GM18873 (cell line): ENCODE measurements around the gene GEMIN4.
"Not testable (repeated sequence)": the region's sequence is repeated elsewhere in the genome, so short reads cannot be mapped to it uniquely, and the experiment has no call there.

ENCODE experiments used
- ATAC-seq: cut with Tn5 transposase; IDR thresholded peaks from one replicate; pipeline ENCODE4 v1.9.1; 2021; ENCODE audit warnings: mild to moderate bottlenecking, moderate library complexity, moderate number of reproducible peaks; ENCODE audit not compliant: unreplicated experiment, low FRiP score

The GEMIN4 gene

DNA sequence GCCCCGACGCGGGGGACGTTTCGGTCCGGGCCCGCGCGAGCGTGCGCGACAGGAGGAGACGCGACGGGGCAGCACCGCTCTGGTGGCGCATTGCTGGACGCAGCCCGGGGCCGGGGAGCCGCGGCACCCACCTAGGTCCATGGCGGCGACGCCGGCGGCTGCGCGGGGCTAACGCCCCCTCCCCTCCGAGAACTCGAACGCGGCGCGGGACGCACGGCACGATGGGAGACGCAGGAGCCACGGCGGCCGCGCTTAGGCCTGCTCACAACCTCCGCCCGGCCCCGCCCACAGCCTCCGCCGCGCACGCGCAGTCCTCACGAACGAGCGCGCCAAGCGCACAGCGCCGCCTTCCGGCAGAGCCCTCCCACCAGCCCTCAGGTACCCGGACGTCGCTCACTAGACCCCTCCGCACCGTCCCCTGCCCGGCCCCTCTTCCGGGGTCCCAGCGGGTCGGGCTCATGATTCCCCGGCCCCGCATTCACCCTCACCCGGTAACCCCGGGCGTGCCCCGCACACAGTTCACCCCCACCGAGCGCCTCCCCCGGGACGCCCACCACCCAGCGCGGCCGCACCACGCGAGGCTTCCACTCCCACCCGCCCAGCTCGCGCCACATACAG lies at the start of gene GEMIN4:
GEMIN4 (minus strand) TSS at position 263 of the 618 bp plus-strand sequence; CDS start at position 141, 122 bp downstream.
- ATAC-seq: peak; percentile 76

DNA sequence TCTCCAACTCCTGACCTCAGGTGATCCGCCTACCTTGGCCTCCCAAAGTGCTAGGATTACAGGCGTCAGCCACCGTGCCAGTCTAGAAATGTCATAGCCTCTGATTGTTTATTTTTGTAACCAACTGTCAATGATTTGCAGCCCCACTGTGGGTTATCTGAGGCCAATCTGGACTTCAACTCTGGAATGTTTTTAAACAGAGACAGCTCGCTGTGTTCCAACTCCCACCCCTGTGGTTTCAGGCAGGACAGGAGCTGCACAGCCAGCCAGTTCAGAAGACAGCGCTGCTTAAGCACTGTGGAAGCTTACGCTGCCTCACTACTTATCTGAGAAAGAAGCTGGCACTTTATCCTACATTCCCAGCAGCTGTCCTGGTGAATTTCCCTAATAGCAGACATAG lies 49.6 kb upstream of the GEMIN4 start:
- ATAC-seq: no peak

DNA sequence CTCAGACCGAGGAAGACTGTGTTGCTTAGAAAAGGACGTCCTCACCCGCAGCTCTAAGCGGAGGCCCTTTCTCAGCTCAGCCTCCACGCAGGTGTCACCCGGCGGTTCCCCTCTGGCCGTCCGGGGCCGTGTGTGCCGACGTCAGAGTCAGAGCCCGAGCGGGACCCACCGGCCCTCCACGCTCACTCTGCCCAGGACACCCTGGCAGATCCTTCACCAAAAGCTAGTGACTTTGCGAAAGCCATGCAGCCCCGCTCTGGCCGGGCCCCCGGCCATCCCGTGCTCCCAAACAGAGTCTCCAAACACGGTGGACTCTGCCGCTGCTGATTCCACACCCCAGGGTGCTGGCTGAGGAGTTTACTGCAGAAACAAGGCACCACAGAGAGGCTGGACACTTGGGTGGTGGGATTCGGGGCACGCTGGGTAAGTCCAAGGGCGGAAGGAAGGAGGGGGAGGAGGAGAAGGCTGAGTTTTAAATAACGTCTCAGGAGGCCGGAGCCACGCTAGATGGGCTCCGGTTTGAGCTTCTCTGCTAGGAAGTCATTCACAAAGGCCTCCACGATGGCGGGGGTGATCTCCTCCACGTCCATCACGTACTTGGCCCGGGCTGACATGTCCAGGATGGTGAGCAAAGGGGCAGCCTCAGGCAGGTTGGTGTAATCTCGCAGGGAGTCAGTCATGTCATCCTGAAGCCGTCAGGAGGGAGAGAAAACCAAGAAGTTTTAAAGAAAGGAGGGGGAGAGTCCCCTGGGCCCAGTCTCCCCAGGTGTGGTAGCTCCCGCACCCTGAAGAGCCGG lies 48.6 kb upstream of the GEMIN4 start:
- no peak for ATAC-seq

DNA sequence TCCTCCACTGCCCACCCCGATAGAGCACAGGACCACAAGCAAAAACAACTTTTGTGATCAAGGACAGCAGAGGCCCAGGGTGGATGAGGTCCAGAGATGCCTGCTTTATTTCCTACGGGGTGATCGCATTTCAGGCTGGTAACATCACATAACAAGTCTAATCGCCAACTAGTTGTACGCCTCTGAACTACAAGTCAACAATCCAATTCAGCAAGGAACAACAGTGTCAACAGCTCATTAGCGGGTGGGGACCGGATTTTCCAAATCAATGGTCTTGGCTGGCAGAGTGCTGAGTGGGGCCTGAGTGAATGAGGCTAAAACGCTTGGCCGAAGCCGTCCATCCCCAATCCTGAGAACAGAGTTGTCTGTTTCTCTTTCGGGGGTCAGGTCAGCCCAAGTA lies 47.2 kb upstream of the GEMIN4 start:
- no peak for ATAC-seq

DNA sequence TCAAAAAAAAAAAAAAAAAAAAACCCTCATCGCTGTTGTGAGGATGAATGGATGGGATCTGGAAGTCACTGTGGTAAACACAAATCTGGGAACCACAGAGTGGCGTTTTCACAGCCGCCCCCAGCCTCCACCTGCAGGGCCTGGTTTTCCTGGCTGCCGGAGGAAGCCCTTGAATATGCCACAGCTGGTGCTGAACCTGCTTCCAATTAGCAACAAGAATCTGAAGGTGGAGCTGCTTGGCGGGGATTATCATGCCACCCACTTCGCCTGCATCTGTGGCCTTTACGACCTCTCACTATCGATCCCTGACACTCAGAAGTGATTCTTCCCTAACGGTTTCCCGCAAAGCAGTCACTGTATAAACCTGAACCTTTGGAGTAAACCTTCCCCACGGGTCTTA lies 46.2 kb upstream of the GEMIN4 start:
- no peak for ATAC-seq

DNA sequence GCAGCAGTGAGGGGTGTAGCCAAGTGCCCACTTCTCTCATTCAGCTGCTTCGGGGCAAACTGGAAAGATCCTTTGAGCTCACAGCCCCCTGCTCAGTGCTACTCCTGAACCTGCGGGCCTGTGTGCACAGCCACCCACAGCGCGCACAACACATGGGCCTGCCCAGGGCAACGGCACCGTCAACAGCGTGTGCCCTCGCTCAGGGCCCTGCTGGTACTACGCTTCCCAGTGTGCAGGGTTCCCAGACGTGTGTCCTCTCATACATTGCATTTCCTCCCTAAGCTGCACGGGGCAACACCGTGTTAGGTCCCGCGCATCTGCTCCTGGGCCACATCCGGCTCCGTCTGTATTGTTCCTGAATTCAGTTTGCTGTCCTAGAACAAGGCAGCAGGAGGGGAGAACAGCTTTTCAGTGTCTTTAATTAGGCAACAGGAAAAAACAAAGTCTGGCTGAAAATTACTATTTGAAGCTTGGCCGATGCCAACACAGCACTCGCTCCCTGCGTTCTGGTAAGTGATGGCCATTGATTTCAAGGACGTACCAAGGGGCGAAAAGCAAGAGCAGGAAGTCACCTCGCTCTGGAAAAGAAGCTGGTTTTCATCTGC lies 45.3 kb upstream of the GEMIN4 start:
- ATAC-seq: no peak

DNA sequence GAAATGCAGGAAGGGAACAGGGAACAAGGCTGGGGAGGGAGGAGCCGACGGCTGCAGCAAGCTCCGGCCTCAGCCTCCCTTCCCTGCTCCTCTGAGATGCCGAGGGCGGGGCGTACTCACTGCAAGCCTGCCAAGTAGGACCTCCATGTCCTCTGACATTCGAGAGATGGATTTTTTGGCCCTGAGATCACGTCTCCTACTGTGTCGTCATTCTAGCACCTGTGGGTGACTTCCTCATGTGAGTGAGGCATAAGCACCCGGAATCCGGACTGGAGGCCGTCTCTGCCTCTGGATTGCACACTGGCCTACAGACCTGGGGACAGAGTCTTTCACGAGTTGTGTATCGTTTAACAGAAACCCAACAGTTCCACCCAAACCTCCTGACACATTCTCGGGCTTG lies 44.5 kb upstream of the GEMIN4 start:
- ATAC-seq: no peak

DNA sequence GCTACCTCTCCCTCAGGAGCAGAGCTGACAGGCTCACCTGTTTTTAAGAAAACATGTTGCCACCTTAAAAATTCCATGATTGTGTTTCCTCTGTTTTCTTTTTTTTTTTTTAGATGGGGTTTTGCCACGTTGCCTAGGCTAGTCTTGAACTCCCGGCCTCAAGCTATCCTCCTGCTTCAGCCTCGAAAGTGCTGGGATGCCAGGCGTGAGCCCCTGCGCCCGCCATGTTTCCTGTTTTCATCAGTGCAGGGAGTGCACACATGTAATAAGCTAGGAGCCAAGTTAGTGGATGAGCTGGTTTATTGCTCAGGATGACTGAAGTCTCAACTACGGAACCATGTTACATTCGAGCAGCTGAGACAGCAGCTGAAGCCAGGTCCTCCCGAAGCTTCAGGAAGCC lies 43.7 kb upstream of the GEMIN4 start:
- no peak for ATAC-seq

DNA sequence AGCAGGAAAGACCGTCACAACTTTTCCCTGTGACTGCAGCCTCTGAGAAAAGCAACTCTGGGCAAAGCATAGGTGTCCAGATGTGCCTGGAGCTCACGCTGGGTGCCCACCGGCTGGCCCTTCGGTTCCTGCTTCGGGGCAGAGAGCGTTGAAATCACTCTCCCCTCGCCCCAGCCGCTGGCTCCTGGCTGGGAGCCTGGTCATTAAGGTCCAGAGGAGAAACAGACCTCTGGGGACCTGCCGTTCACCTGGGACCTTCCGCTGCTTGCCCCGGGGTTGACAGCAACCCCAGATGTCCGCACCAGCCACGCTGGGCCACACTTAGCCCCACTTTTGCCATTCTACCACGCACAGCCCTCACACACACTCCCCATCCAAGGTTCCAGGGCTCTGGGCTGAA lies 43.2 kb upstream of the GEMIN4 start:
- no peak for ATAC-seq

DNA sequence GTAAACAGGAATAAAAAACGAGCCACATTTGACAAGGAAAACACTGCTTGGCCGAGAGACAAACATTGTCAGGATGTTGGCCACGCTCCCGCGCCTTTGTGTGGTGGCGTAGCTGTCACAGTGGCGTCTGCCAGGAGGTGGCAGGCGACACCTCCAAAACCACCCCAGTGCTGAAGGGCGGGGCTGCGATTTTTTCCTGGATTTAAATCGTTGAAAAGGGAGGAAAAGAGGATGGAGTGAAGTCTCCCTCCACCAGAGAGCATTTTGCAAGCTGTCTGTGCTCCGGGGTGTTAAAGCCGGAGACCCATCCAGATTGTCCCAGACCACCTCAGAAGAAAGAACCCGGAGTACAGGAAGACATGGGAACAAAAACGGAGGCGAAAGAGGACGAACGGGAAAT lies 42.8 kb upstream of the GEMIN4 start:
- no peak for ATAC-seq

DNA sequence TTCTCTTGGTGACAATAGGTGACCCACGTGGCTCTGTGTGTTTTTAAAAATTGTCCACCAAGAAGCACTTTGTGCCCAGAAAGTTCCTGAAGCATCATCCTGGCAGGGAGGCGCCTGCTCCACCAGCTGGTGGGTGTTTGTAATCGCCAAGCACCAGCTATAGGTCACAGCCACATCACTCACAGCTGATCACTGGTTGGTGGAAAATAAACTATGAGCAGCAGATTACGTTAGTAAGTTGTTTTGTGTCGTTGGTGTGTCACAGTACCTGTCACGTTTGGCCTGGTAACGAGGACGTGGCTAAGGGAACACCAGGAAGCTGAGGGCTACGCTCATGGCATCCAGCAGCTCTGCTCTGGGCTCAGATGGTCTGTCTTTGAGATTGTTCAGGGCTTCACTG lies 40.2 kb upstream of the GEMIN4 start:
- no peak for ATAC-seq

DNA sequence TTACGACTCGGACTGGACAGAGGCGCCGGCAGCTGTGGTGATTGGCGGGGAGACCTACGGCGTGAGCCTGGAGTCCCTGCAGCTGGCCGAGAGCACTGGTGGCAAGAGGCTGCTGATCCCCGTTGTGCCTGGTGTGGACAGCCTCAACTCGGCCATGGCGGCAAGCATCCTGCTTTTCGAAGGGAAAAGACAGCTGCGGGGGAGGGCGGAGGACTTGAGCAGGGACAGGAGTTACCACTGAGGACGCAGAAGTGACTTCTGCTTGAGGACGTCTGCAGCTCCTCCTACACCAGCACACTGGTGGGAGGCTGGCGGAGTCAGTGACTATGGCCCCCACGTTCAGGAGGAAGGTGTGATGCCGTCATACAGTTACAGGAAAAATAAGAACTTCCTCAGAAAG lies 39.8 kb upstream of the GEMIN4 start:
- no peak for ATAC-seq

DNA sequence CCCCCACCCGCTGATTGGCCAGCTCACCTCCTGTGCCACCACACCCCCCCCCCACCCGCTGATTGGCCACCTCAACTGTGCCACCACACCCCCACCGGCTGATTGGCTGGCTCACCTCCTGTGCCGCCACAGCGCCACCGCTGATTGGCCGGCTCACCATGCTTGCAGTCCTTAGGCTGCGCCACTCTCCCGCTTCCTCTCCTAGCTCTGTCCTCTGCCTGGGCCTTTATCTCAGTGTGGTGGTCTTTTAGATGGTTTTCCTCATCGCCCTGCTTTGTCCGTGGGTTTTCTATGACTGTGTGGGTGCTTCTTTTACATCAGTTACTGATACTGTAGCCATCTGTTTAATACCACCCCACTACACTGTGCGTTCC lies 38.8 kb upstream of the GEMIN4 start:
- ATAC-seq: not testable (repeated sequence)

DNA sequence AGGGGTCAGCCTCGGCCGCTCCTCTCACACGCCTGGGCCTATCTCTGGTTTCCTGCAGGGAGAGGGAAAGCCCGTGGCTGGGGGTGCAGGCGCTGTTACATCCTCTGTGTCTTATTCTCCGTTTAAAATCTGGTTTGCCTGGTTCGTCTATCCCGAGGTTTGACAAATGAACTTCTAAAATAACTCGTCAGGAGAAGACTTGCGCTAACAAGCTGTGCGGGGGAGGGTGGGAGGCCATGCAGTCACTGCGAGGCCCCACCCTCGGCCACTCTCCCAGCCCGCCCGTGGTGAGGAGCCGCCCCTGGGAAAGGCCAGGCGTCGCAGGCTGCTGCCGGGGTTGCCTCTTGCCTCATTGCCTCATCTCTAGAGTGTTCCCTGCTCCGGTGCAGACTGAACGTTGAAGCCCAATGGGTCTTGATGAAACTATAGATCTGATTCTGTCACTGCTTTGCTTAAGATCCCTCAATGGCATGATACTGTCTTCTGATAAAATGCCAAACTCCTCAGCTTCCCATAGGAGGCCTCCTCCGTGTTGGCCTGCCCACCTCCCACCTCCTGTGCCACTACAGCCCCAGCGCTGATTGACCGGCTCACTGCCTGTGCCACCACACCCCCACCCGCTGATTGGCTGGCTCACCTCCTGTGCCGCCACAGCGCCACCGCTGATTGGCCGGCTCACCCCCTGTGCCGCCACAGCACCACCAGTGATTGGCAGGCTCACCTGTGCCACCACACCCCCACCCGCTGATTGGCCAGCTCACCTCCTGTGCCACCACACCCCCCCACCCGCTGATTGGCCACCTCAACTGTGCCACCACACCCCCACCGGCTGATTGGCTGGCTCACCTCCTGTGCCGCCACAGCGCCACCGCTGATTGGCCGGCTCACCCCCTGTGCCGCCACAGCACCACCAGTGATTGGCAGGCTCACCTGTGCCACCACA lies 38.1 kb upstream of the GEMIN4 start:
- not testable (repeated sequence) for ATAC-seq

DNA sequence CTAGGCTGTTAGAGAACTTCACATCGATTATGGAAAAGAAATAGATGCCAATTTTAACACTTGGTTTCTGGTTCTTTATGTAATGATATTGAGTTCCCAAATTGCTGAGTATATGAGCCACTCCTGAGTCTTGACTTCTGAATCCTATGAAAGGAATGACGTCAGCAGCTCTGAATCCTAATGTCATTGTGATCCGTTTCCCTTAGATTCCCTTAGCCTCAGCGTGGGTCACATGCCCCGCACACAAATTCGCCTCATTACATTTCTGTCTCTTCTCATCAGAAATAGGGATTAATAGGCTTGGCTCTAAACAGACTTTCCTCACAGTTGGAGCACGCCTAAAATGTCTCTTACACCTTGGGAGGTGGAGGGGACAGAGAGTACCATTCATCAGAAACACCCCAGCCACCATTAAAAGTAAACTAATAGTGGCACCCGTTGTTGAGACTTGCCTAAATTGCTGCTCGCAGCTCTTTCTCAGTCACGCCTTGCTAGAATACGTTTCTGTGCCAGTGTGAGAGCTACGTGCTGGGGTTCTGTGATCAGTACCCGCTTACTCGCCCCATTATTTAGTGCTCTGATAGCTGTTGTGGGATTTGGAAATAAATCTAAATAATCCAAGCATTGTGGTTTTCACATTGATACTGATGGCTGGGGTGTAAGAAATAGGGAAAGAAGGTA lies 37.2 kb upstream of the GEMIN4 start:
- no peak for ATAC-seq

DNA sequence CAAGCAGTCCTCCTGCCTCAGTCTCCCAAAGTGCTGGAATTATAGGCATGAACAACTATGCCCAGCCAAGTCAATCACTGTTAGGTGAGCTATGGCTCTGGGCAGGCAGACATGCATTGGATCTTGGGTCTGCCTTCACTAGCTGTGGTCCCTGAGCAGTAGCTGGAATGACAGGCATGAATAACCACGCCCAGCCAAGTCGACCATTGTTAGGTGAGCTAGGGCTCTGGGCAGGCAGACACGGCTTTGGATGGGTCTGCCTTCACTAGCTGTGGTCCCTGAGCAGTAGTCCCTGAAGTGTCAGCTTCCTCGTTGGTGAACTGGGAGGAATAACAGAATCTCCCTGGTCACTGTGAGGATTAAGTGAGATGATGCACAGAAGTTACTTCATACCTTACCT lies 36.5 kb upstream of the GEMIN4 start:
- ATAC-seq: no peak

DNA sequence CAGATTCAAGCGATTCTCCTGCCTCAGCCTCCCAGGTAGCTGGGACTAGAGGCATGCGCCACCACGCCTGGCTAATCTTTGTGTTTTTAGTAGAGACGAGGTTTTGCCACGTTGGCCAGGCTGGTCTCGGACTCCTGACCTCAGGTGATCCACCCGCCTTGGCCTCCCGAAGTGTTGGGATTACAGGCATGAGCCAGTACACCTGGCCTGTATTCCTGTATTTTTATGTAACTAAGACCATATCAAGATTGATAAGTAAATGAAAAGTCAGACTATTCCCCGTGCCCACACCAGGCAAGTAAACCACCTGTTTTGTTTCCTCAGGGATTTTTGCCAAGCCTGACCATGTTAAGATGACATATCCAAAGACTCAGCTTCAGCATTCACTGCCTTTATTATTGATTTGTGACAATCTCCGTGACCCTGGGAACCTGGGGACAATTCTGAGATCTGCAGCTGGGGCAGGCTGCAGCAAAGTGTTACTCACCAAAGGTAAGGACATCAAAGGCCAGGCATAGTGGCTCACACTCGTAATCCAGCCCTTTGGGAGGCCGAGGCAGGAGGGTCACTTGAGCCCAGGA lies 35.7 kb upstream of the GEMIN4 start:
- ATAC-seq: no peak

DNA sequence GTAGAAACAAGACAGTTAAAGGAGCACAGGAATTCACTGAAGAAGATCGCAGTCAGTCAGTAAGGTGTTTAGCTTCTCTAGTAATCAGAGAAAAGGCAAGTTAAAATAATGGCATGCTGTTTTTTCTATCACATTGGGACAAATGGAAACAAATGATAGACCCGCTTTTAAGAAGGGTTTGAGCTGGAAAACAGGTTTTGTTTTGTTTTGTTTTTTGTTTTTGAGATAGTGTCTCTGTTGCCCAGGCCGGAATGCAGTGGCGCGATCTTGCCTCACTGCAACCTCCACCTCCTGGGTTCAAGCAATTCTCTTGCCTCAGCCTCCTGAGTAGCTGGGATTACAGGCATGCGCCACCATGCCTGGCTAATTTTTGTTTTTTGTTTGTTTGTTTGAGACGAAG lies 33.8 kb upstream of the GEMIN4 start:
- ATAC-seq: not testable (repeated sequence)

DNA sequence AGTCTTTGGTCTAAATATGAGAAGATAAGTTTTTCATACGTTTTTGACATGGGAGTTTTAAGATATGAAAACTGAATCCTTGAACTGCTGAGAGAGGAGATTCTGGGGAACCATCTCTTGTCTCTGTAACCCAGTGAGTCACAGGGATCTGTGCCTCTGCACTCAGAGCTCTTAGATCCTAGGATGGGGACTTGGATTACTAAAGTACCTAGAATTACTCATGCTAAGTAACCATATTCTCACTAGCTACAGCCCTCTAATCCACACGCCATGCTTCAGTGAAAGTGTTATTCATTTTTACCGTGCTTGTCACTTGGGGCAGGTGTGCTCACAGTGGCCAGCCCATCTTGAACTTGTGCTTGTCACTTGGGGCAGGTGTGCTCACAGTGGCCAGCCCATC lies 32.1 kb upstream of the GEMIN4 start:
- ATAC-seq: no peak
